SU-DHL-6 (cell line): ENCODE results near the gene FUT4.

Experiments
- CTCF ChIP-seq: fragments of 200-600 bp; sonication (generic); IDR thresholded peaks from one replicate; pipeline ENCODE4 v1.5.1; 2017; ENCODE audit warnings: antibody characterized with exemption, mild to moderate bottlenecking, low read length, moderate library complexity; ENCODE audit not compliant: insufficient read depth, poor library complexity, severe bottlenecking
- EZH2phosphoT487 ChIP-seq: fragments of 200-600 bp; sonication (generic), shearing (Covaris generic); conservative IDR thresholded peaks from 2 replicates; pipeline ENCODE4 v1.6.1; 2018; ENCODE audit warnings: mild to moderate bottlenecking, antibody characterized with exemption, low read length, moderate library complexity, mixed read lengths

DNA sequence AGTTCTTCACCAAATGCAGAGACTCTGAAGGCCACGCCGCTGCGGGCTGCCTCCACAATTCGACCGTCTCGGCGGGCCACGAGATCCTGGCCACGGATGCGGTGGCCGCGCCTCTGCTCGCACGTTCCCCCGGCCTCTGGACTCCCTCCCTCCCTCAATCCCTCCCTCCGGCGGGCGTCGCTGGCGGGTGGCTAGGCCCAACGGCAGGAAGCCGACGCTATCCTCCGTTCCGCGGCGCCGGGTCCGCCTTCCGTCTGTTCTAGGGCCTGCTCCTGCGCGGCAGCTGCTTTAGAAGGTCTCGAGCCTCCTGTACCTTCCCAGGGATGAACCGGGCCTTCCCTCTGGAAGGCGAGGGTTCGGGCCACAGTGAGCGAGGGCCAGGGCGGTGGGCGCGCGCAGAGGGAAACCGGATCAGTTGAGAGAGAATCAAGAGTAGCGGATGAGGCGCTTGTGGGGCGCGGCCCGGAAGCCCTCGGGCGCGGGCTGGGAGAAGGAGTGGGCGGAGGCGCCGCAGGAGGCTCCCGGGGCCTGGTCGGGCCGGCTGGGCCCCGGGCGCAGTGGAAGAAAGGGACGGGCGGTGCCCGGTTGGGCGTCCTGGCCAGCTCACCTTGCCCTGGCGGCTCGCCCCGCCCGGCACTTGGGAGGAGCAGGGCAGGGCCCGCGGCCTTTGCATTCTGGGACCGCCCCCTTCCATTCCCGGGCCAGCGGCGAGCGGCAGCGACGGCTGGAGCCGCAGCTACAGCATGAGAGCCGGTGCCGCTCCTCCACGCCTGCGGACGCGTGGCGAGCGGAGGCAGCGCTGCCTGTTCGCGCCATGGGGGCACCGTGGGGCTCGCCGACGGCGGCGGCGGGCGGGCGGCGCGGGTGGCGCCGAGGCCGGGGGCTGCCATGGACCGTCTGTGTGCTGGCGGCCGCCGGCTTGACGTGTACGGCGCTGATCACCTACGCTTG lies at the start of gene FUT4:
- TF ChIP-seq CTCF (no peak), EZH2phosphoT487 (no peak)
